ENCODE results near the gene CDK1.

- no peak for TF ChIP-seq EP300 (IDR thresholded peaks at IDR 0.05)
- no peak for TF ChIP-seq CTCF (IDR thresholded peaks at IDR 0.05)
Observed at GRCh38 chr10:60797200-60797599, 18.9 kb downstream of the CDK1 start.
